A673 (cell line): ENCODE results near the gene CACNA2D4. TPM values are rescaled to one million over a fixed set of nuclear protein-coding genes. Genes with fewer than 3 reads are reported as not detected.

ENCODE experiments used
- BruUV-seq: library from RNA; stranded (reverse); fragments of 400-500 nt; replicated peaks from 2 replicates; lab custom pipeline; 2021; lab: Mats Ljungman, UMichigan
- CTCF ChIA-PET: fragments of 300-600 bp; sonication (Branson Sonifier 250); formaldehyde crosslinking; loops from one replicate; lab custom pipeline; 2022; ENCODE audit warnings: antibody characterized with exemption; lab: Charles Lee
- POLR2A ChIA-PET: fragments of 300-600 bp; sonication (Branson Sonifier 250); formaldehyde crosslinking; loops from one replicate; lab custom pipeline; 2022; ENCODE audit warnings: antibody characterized with exemption; ENCODE audit not compliant: low non-redundant PET; lab: Charles Lee
- DNase-seq: peaks from one replicate; pipeline ENCODE4 v3.0.0-alpha.2; 2015; ENCODE audit warnings: low spot score
- H3K27ac ChIP-seq: fragments of 200-600 bp; sonication (generic); 2 replicates; pipeline ENCODE4 v1.5.1; 2016; ENCODE audit warnings: mixed run types, low read depth, mild to moderate bottlenecking, mixed read lengths, antibody characterized with exemption, low read length; ENCODE audit not compliant: poor library complexity, severe bottlenecking
- H3K27me3 ChIP-seq: fragments of 200-600 bp; sonication (generic); replicated peaks from 2 replicates; pipeline ENCODE4 v1.6.1; 2017; ENCODE audit warnings: mixed run types, low read depth, mild to moderate bottlenecking, mixed read lengths, antibody characterized with exemption, low read length; ENCODE audit not compliant: insufficient read depth, poor library complexity
- H3K36me3 ChIP-seq: fragments of 200-600 bp; sonication (generic); 2 replicates; pipeline ENCODE4 v1.6.1; 2016; ENCODE audit warnings: mixed run types, mild to moderate bottlenecking, mixed read lengths, antibody characterized with exemption, low read length; ENCODE audit not compliant: insufficient read depth, poor library complexity, severe bottlenecking
- H3K4me1 ChIP-seq: fragments of 200-600 bp; sonication (generic); 2 replicates; pipeline ENCODE4 v1.6.1; 2017; ENCODE audit warnings: mixed run types, mild to moderate bottlenecking, mixed read lengths, antibody characterized with exemption, low read length; ENCODE audit not compliant: insufficient read depth, poor library complexity, severe bottlenecking
- H3K4me3 ChIP-seq: fragments of 200-600 bp; sonication (generic); 2 replicates; pipeline ENCODE4 v1.5.1; 2016; ENCODE audit warnings: low read depth, mixed run types, mild to moderate bottlenecking, mixed read lengths, low read length; ENCODE audit not compliant: poor library complexity, severe bottlenecking
- H3K9me3 ChIP-seq: fragments of 200-600 bp; sonication (generic); 2 replicates; pipeline ENCODE4 v1.6.1; 2016; ENCODE audit warnings: mixed run types, low read depth, mild to moderate bottlenecking, mixed read lengths, antibody characterized with exemption, low read length; ENCODE audit not compliant: poor library complexity, severe bottlenecking
- CTCF ChIP-seq: fragments of 300-800, 200-600 bp; sonication (generic); conservative IDR thresholded peaks from 2 replicates; pipeline ENCODE4 v1.5.1; 2017; ENCODE audit warnings: low read depth, mild to moderate bottlenecking, antibody characterized with exemption, low read length, moderate library complexity, mixed read lengths
- EZH2 ChIP-seq: fragments of 200-600 bp; sonication (generic); IDR thresholded peaks from 2 replicates; pipeline ENCODE4 v1.6.1; 2017; ENCODE audit warnings: borderline replicate concordance, low read depth, mild to moderate bottlenecking, mixed read lengths, antibody characterized with exemption, low read length; ENCODE audit not compliant: poor library complexity, severe bottlenecking
- intact Hi-C: fragments of 100-400 bp; cut with micrococcal nuclease; formaldehyde crosslinking; loops from one replicate; pipeline ENCODE4 v1.10.0; 2022; ENCODE audit not compliant: unreplicated experiment
- total RNA-seq: library from RNA; stranded (reverse); gene quantifications from 2 replicates; pipeline ENCODE4 v1.2.3, GENCODE V29; 2021

Gene CACNA2D4
- total RNA-seq, 1 experiment from 2014 or later = 0.41 TPM

- no peaks in the 10 kb centered on the region for H3K36me3 ChIP-seq
- ChIA-PET CTCF (no interaction called here), POLR2A (interaction anchor here (0.7 kb wide), 1 partner anchor 19 kb away, joined by 3 read pairs; no protein-coding TSS in a partner anchor)
- H3K4me1 ChIP-seq = no peaks in the 10 kb centered on the region
- H3K4me3 ChIP-seq = no peak overlapping the region
- TF ChIP-seq CTCF = no peak
- no peak for TF ChIP-seq EZH2
- H3K9me3 ChIP-seq = no peaks in the 10 kb centered on the region
- no peaks in the 10 kb centered on the region for H3K27me3 ChIP-seq
- no peak overlapping the region for H3K27ac ChIP-seq
- intact Hi-C loops = no loop called here
- no TSS peak for BruUV-seq
- DNase-seq = no peak
These were observed 33.8 kb downstream of the CACNA2D4 start for GRCh38 chr12:1884651-1885050.

- BruUV-seq = no TSS peak
- ChIA-PET POLR2A (no interaction called here), CTCF (no interaction called here)
- TF ChIP-seq CTCF = no peak
- no peak for TF ChIP-seq EZH2
- no peak overlapping the region for H3K4me3 ChIP-seq
- no peaks in the 10 kb centered on the region for H3K4me1 ChIP-seq
- H3K27ac ChIP-seq = no peak overlapping the region
- no peak for DNase-seq
- no peaks in the 10 kb centered on the region for H3K36me3 ChIP-seq
- H3K9me3 ChIP-seq = no peaks in the 10 kb centered on the region
- intact Hi-C loops = no loop called here
- no peaks in the 10 kb centered on the region for H3K27me3 ChIP-seq
These were observed 34.9 kb downstream of the CACNA2D4 start for GRCh38 chr12:1883513-1883912.

- Histone ChIP-seq H3K36me3 (no peaks in the 10 kb centered on the region), H3K9me3 (no peaks in the 10 kb centered on the region), H3K27me3 (no peaks in the 10 kb centered on the region), H3K4me3 (no peak overlapping the region), H3K4me1 (no peaks in the 10 kb centered on the region), H3K27ac (no peak overlapping the region)
- POLR2A ChIA-PET = no interaction called here
- intact Hi-C loops = no loop called here
- CTCF ChIA-PET = no interaction called here
- TF ChIP-seq CTCF = no peak
- TF ChIP-seq EZH2 = no peak
- BruUV-seq = no TSS peak
- DNase-seq = no peak
These were observed 35.5 kb downstream of the CACNA2D4 start for GRCh38 chr12:1882850-1883470.
